KMS-11 (cell line): ENCODE results near the gene OS9.

Source experiments
- H2AFZ ChIP-seq: fragments of 200-600 bp; sonication (generic); 2 replicates; pipeline ENCODE4 v1.6.1; 2016; ENCODE audit warnings: antibody characterized with exemption, mixed run types, low read depth
- H3K27ac ChIP-seq: fragments of 200-600 bp; sonication (generic); 2 replicates; pipeline ENCODE4 v1.6.1; 2016; ENCODE audit warnings: mild to moderate bottlenecking, mixed run types
- H3K27me3 ChIP-seq: fragments of 200-600 bp; sonication (generic); 2 replicates; pipeline ENCODE4 v1.6.1; 2017; ENCODE audit warnings: mild to moderate bottlenecking, low read depth, mixed run types, moderate library complexity; ENCODE audit not compliant: insufficient read depth
- H3K36me3 ChIP-seq: fragments of 200-600 bp; sonication (generic); 2 replicates; pipeline ENCODE4 v1.6.1; 2017; ENCODE audit warnings: mild to moderate bottlenecking, mixed run types; ENCODE audit not compliant: insufficient read depth
- H3K4me1 ChIP-seq: fragments of 200-600 bp; sonication (generic); 2 replicates; pipeline ENCODE4 v1.6.1; 2016; ENCODE audit warnings: mild to moderate bottlenecking, low read depth, mixed run types; ENCODE audit not compliant: poor library complexity, severe bottlenecking
- H3K4me2 ChIP-seq: fragments of 200-600 bp; sonication (generic); 2 replicates; pipeline ENCODE4 v1.7.0; 2016; ENCODE audit warnings: mild to moderate bottlenecking, mixed run types
- H3K4me3 ChIP-seq: fragments of 200-600 bp; sonication (generic); IDR thresholded peaks from 2 replicates; pipeline ENCODE4 v1.6.1; 2017; ENCODE audit warnings: low read depth, low read length, mixed read lengths; ENCODE audit not compliant: insufficient read depth
- H3K79me2 ChIP-seq: fragments of 200-600 bp; sonication (generic); 2 replicates; pipeline ENCODE4 v1.6.1; 2016; ENCODE audit warnings: low read depth, mixed run types; ENCODE audit not compliant: insufficient read depth
- H3K9ac ChIP-seq: fragments of 200-600 bp; sonication (generic); 2 replicates; pipeline ENCODE4 v1.6.1; 2016; ENCODE audit warnings: mild to moderate bottlenecking, mixed run types
- H4K20me1 ChIP-seq: fragments of 200-600 bp; sonication (generic); 2 replicates; pipeline ENCODE4 v1.6.1; 2016; ENCODE audit warnings: mild to moderate bottlenecking, mixed run types; ENCODE audit not compliant: insufficient read depth
- CTCF ChIP-seq: fragments of 200-600 bp; sonication (generic); conservative IDR thresholded peaks from 2 replicates; pipeline ENCODE4 v1.6.1; 2017; ENCODE audit warnings: low read depth, mild to moderate bottlenecking, antibody characterized with exemption, low read length, moderate library complexity, mixed read lengths

The OS9 gene

GRCh38 chr12:57760347-57760982 is 66.5 kb downstream of the OS9 start:
- H2AFZ ChIP-seq, result no peak overlapping the region
- no peak overlapping the region for H3K4me2 ChIP-seq
- no peak overlapping the region for H3K27ac ChIP-seq
- H3K4me3 ChIP-seq, result no peak overlapping the region
- H3K9ac ChIP-seq, result no peak overlapping the region
- H3K4me1 ChIP-seq, result peaks cover 13% of the 10 kb centered on the region
- no peaks in the 10 kb centered on the region for H4K20me1 ChIP-seq
- H3K36me3 ChIP-seq, result no peaks in the 10 kb centered on the region
- H3K27me3 ChIP-seq, result peaks cover 14% of the 10 kb centered on the region
- no peak for TF ChIP-seq CTCF
- H3K79me2 ChIP-seq, result no peaks in the 10 kb centered on the region

- TF ChIP-seq CTCF, result no peak
- H3K9ac ChIP-seq, result no peak overlapping the region
- peaks cover 18% of the 10 kb centered on the region for H3K27me3 ChIP-seq
- H3K36me3 ChIP-seq, result no peaks in the 10 kb centered on the region
- H3K4me2 ChIP-seq, result no peak overlapping the region
- no peak overlapping the region for H2AFZ ChIP-seq
- H4K20me1 ChIP-seq, result no peaks in the 10 kb centered on the region
- H3K4me1 ChIP-seq, result peaks cover 10% of the 10 kb centered on the region
- H3K27ac ChIP-seq, result no peak overlapping the region
- H3K4me3 ChIP-seq, result no peak overlapping the region
- H3K79me2 ChIP-seq, result no peaks in the 10 kb centered on the region
Measured at GRCh38 chr12:57761391-57761998, 67.6 kb downstream of the OS9 start.

GRCh38 chr12:57762463-57762862 is 68.5 kb downstream of the OS9 start:
- Histone ChIP-seq H3K36me3 (no peaks in the 10 kb centered on the region), H3K4me2 (no peak overlapping the region), H3K4me1 (peaks cover 6% of the 10 kb centered on the region), H3K79me2 (no peaks in the 10 kb centered on the region), H3K27me3 (peaks cover 18% of the 10 kb centered on the region), H3K4me3 (no peak overlapping the region), H3K9ac (no peak overlapping the region), H3K27ac (no peak overlapping the region), H4K20me1 (no peaks in the 10 kb centered on the region), H2AFZ (no peak overlapping the region)
- TF ChIP-seq CTCF, result no peak

GRCh38 chr12:57763881-57764661 is 70.1 kb downstream of the OS9 start:
- Histone ChIP-seq H4K20me1 (no peaks in the 10 kb centered on the region), H3K27me3 (peaks cover 18% of the 10 kb centered on the region), H3K27ac (no peak overlapping the region), H3K4me3 (no peak overlapping the region), H3K9ac (no peak overlapping the region), H3K4me1 (peaks cover 6% of the 10 kb centered on the region), H3K36me3 (no peaks in the 10 kb centered on the region), H2AFZ (peak overlapping the region; percentile 83; the same call in 1 of the 2 replicates), H3K4me2 (peak overlapping the region; percentile 73), H3K79me2 (no peaks in the 10 kb centered on the region)
- no peak for TF ChIP-seq CTCF
